Measurements from ENCODE around the gene PRKN.

DNA sequence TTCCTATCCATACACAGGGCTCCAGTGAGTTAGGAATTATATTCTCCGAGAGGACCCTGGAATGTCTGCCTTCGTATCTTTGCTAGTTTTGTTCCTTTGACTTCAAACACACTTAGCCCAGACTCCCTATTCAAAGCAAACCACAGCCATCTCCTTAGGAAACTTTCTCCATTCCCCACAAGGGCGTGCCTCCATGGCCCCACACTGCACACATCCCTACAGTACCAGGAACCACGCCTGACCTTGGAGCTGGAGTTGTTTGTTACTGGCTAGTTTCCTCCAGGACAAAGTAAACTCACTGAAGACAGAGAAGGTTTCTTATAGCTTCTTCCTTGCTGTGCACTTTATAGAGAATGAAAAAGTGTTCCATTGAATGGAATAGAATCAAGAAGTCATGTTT, 1040.9 kb downstream of the PRKN start:
- TF ChIP-seq, protein P1, sequence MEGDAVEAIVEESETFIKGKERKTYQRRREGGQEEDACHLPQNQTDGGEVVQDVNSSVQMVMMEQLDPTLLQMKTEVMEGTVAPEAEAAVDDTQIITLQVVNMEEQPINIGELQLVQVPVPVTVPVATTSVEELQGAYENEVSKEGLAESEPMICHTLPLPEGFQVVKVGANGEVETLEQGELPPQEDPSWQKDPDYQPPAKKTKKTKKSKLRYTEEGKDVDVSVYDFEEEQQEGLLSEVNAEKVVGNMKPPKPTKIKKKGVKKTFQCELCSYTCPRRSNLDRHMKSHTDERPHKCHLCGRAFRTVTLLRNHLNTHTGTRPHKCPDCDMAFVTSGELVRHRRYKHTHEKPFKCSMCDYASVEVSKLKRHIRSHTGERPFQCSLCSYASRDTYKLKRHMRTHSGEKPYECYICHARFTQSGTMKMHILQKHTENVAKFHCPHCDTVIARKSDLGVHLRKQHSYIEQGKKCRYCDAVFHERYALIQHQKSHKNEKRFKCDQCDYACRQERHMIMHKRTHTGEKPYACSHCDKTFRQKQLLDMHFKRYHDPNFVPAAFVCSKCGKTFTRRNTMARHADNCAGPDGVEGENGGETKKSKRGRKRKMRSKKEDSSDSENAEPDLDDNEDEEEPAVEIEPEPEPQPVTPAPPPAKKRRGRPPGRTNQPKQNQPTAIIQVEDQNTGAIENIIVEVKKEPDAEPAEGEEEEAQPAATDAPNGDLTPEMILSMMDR (IDR thresholded peaks at IDR 0.05), result no peak
- TF ChIP-seq POLR2A (IDR thresholded peaks at IDR 0.05) (no peak), EP300 (IDR thresholded peaks at IDR 0.05) (no peak)

Data from tibial nerve (tissue), 4 donors.